GM12878 (cell line): ENCODE data around the gene ROBO1. TPM values are rescaled to one million over a fixed set of nuclear protein-coding genes. Genes with fewer than 3 reads are reported as not detected.
"Not testable (repeated sequence)": the region's sequence is repeated elsewhere in the genome, so short reads cannot be mapped to it uniquely, and the experiment has no call there.

Source experiments
- ATAC-seq: fragments of 200-7000 bp; cut with Tn5 transposase; 3 replicates; pipeline ENCODE4 v1.9.1; 2020; ENCODE audit warnings: mild to moderate bottlenecking, moderate library complexity
- BruUV-seq: library from RNA; stranded (reverse); fragments of 400-500 nt; replicated peaks from 2 replicates; lab custom pipeline; 2021; lab: Mats Ljungman, UMichigan
- CTCF ChIA-PET: fragments of 300-600 bp; sonication (Branson Sonifier 250); formaldehyde crosslinking; extraction: SDS; loops from one replicate; lab custom pipeline; 2021; ENCODE audit warnings: inconsistent platforms; lab: Yijun Ruan, JAX
- POLR2A ChIA-PET: fragments of 350-600 bp; formaldehyde crosslinking; extraction: SDS; loops from one replicate; lab custom pipeline; 2021; ENCODE audit warnings: inconsistent platforms; lab: Charles Lee
- RAD21 ChIA-PET: fragments of 300-600 bp; sonication (Branson Sonifier 250); formaldehyde crosslinking; loops from one replicate; lab custom pipeline; 2023; ENCODE audit warnings: antibody characterized with exemption; ENCODE audit not compliant: unreplicated experiment; lab: Charles Lee
- SMC1A ChIA-PET: fragments of 300-600 bp; sonication (Branson Sonifier 250); formaldehyde crosslinking; loops from one replicate; lab custom pipeline; 2023; ENCODE audit not compliant: unreplicated experiment, uncharacterized antibody; lab: Charles Lee
- DNase-seq: peaks from one replicate; pipeline ENCODE4 v3.0.0-alpha.2; 2011; ENCODE audit warnings: low read depth, low spot score
- FAIRE-seq: peaks from 3 replicates; lab custom pipeline; 2011; peaks lifted over from hg19 to GRCh38; lab: Jason Lieb, UNC
- H2AFZ ChIP-seq: 2 replicates; pipeline ENCODE4 v1.6.0; 2011; ENCODE audit warnings: low read depth, low read length, control low read depth; ENCODE audit not compliant: control insufficient read depth
- H3K27ac ChIP-seq: 2 replicates; pipeline ENCODE4 v1.5.1; 2011; ENCODE audit warnings: control low read depth; ENCODE audit not compliant: control insufficient read depth, insufficient read depth
- H3K27me3 ChIP-seq, 2 experiments: replicated peaks in 1 of 2; 2 replicates each; pipeline versions ENCODE4 v1.6.0 to v1.6.1; 2011; ENCODE audit warnings: low read length in 1 of 2; ENCODE audit not compliant: control insufficient read depth in 2 of 2, insufficient read depth in 2 of 2
- H3K36me3 ChIP-seq, 2 experiments: 2 replicates each; pipeline ENCODE4 v1.5.1; 2011; ENCODE audit warnings: low read length in 1 of 2; ENCODE audit not compliant: control insufficient read depth in 2 of 2, insufficient read depth in 2 of 2
- H3K4me1 ChIP-seq: 2 replicates; pipeline ENCODE4 v1.6.1; 2011; ENCODE audit warnings: mild to moderate bottlenecking, low read length, moderate library complexity, mixed read lengths; ENCODE audit not compliant: control insufficient read depth, insufficient read depth
- H3K4me2 ChIP-seq: 2 replicates; pipeline ENCODE4 v1.6.0; 2011; ENCODE audit warnings: control low read depth; ENCODE audit not compliant: control insufficient read depth, insufficient read depth
- H3K4me3 ChIP-seq: fragments of 200-600 bp; sonication (generic); 2 replicates; pipeline ENCODE4 v1.5.1; 2016
- H3K79me2 ChIP-seq: 2 replicates; pipeline ENCODE4 v1.6.0; 2011; ENCODE audit warnings: low read length; ENCODE audit not compliant: control insufficient read depth, insufficient read depth
- H3K9ac ChIP-seq: 2 replicates; pipeline ENCODE4 v1.8.0; 2011; ENCODE audit warnings: low read length, control low read depth, mixed read lengths; ENCODE audit not compliant: control insufficient read depth, insufficient read depth
- H3K9me3 ChIP-seq: replicated peaks from 3 replicates; pipeline ENCODE4 v1.5.1; 2011; ENCODE audit warnings: mild to moderate bottlenecking, low read length; ENCODE audit not compliant: control insufficient read depth, insufficient read depth
- H4K20me1 ChIP-seq: 2 replicates; pipeline ENCODE4 v1.6.0; 2011; ENCODE audit not compliant: control insufficient read depth, insufficient read depth
- ATF2 ChIP-seq: IDR thresholded peaks from 2 replicates; pipeline ENCODE4 v1.6.1; 2012; ENCODE audit warnings: low read length, inconsistent platforms
- SREBF1 ChIP-seq: IDR thresholded peaks from 2 replicates; pipeline ENCODE4 v1.6.1; 2012; ENCODE audit warnings: mild to moderate bottlenecking, low read length
- WGBS: methylation state at CpG from one replicate; pipeline ENCODE4 v1.1.6; 2016; ENCODE audit warnings: low lambda C conversion rate; ENCODE audit not compliant: insufficient replicate concordance, insufficient coverage; ENCODE audit errors: missing lambda C conversion rate; 5-methylcytosine and 5-hydroxymethylcytosine counted together
- in situ Hi-C: fragments of 300-500 bp; cut with MboI; formaldehyde crosslinking; loops from 9 replicates; pipeline ENCODE4 v1.14.3; 2018; ENCODE audit warnings: mixed read lengths
- intact Hi-C: fragments of 100-400 bp; cut with micrococcal nuclease; formaldehyde crosslinking; loops from one replicate; pipeline ENCODE4 v1.14.2; 2022; ENCODE audit not compliant: unreplicated experiment
- polyA plus RNA-seq, 11 experiments: library from polyadenylated mRNA; depleted of rRNA in 4 of 11; unstranded in 6 of 11; stranded (reverse) in 5 of 11; fragments of >200 nt; fragmentation: Nextera tagmentation in 4 of 11; fragmentation: Illumina TruSeq in 1 of 11; extraction: Ambion mirVana in 4 of 11; extraction: Trizol in 1 of 11; gene quantifications; 1 replicate in 1 of 11; 2 replicates in 10 of 11; pipeline versions ENCODE4 v1.2.1 to v1.2.3, GENCODE V29; 2011 to 2016; ENCODE audit warnings: inconsistent platforms in 2 of 11, missing spikeins in 2 of 11, low read depth in 1 of 11
- total RNA-seq, 4 experiments: library from RNA; depleted of rRNA in 3 of 4; stranded (reverse); fragments of >200 nt in 3 of 4; fragmentation: Illumina TruSeq in 1 of 4; extraction: Trizol in 1 of 4; gene quantifications; 2 replicates each; pipeline versions ENCODE4 v1.2.1 to v1.2.3, GENCODE V29; 2013 to 2021

Gene ROBO1
- total and polyA plus RNA-seq, 10 of the 15 experiments (the other 5 are each of a cell fraction or from before 2014, with no cell fraction given) = 0.29 to 46.5 (median 1.2) TPM

- CTCF ChIA-PET = no interaction called here
- no TSS peak for BruUV-seq
These were observed 591.9 kb downstream of the ROBO1 start for GRCh38 chr3:79175870-79176269.

DNA sequence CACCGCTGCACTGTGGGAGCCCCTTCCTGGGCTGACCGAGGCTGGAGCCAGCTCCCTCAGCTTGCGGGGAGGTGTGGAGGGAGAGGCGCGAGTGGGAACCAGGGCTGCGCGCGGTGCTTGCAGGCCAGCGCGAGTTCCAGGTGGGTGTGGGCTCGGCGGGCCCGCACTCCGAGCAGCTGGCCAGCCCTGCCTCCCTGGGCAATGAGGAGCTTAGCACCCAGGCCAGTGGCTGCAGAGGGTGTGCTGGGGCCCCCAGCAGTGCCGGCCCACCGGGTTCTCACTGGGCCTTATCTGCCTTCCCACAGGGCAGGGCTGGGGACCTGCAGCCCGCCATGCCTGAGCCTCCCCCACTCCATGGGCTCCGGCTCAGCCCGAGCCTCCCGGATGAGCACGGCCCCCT is 594.5 kb downstream of the ROBO1 start:
- H3K9me3 ChIP-seq, H3K79me2 ChIP-seq, ATAC-seq, FAIRE-seq, H3K4me1 ChIP-seq, H3K4me2 ChIP-seq, POLR2A ChIA-PET, in situ Hi-C loops, BruUV-seq, H4K20me1 ChIP-seq, H3K4me3 ChIP-seq, DNase-seq, RAD21 ChIA-PET, H3K9ac ChIP-seq, H3K27me3 ChIP-seq, SMC1A ChIA-PET, H3K27ac ChIP-seq, H2AFZ ChIP-seq, H3K36me3 ChIP-seq, intact Hi-C loops: not testable (repeated sequence)
- WGBS = 56% methylated on average over 14 of the region's 21 CpGs
- CTCF ChIA-PET = interaction anchor here (1.2 kb wide), 1 partner anchor 87 kb away, joined by 3 read pairs; no protein-coding TSS in a partner anchor

More at GRCh38 chr3:79175870-79176269, 591.9 kb downstream of the ROBO1 start:
- Histone ChIP-seq H3K9me3 (no peaks in the 10 kb centered on the region), H3K36me3 (no peaks in the 10 kb centered on the region), H2AFZ (no peak overlapping the region), H3K4me3 (no peak overlapping the region), H3K9ac (no peak overlapping the region), H3K27me3 (no peaks in the 10 kb centered on the region), H3K79me2 (no peaks in the 10 kb centered on the region), H4K20me1 (no peaks in the 10 kb centered on the region), H3K4me2 (no peak overlapping the region), H3K27ac (no peak overlapping the region), H3K4me1 (no peaks in the 10 kb centered on the region)
- ChIA-PET SMC1A (interaction anchor here (0.7 kb wide), 1 partner anchor 7 kb away, joined by 3 read pairs; no protein-coding TSS in a partner anchor), POLR2A (no interaction called here), RAD21 (no interaction called here)
- in situ Hi-C loops (no loop called here), intact Hi-C loops (no loop called here)
- no peak for FAIRE-seq
- no peak for ATAC-seq
- 47% methylated on average over 1 of the region's 1 CpG for WGBS
- TF ChIP-seq ATF2 = no peak
- no peak for TF ChIP-seq SREBF1
- DNase-seq = no peak
